Caco-2 (cell line): ENCODE results near the gene BMP6. TPM values are rescaled to one million over a fixed set of nuclear protein-coding genes. Genes with fewer than 3 reads are reported as not detected.

Source experiments
- BruUV-seq: library from RNA; stranded (reverse); fragments of 400-500 nt; replicated peaks from 2 replicates; lab custom pipeline; 2021; lab: Mats Ljungman, UMichigan
- CTCF ChIA-PET: fragments of 300-600 bp; sonication (Branson Sonifier 250); formaldehyde crosslinking; loops from one replicate; lab custom pipeline; 2022; ENCODE audit warnings: antibody characterized with exemption; lab: Charles Lee
- POLR2A ChIA-PET: fragments of 300-600 bp; sonication (Branson Sonifier 250); formaldehyde crosslinking; loops from one replicate; lab custom pipeline; 2022; ENCODE audit warnings: antibody characterized with exemption; lab: Charles Lee
- DNase-seq, 2 experiments: peaks; one replicate each; pipeline versions ENCODE4 v3.0.0 to v3.0.0-alpha.2; 2020 to 2022
- H3K27me3 ChIP-seq: replicated peaks from 2 replicates; pipeline ENCODE4 v1.6.0; 2011; ENCODE audit warnings: low read length; ENCODE audit not compliant: control insufficient read depth, insufficient read depth
- H3K36me3 ChIP-seq: 2 replicates; pipeline ENCODE4 v1.5.1; 2011; ENCODE audit warnings: low read length; ENCODE audit not compliant: control insufficient read depth, insufficient read depth
- H3K4me1 ChIP-seq: fragments of 250-450 bp; sonication (Bioruptor Pico); 2 replicates; pipeline ENCODE4 v1.5.1; 2020; ENCODE audit warnings: mild to moderate bottlenecking
- H3K4me3 ChIP-seq: 2 replicates; pipeline ENCODE4 v1.5.1; 2011; ENCODE audit warnings: low read depth, mild to moderate bottlenecking, control low read depth, low read length
- H3K9me3 ChIP-seq: fragments of 250-450 bp; sonication (Bioruptor Pico); 2 replicates; pipeline ENCODE4 v1.5.1; 2020; ENCODE audit warnings: mild to moderate bottlenecking, moderate library complexity
- H3K27ac Mint-ChIP-seq: one replicate; pipeline ENCODE4 v1.8.0; 2022; ENCODE audit warnings: mixed read lengths; ENCODE audit not compliant: unreplicated experiment
- H3K27me3 Mint-ChIP-seq: one replicate; pipeline ENCODE4 v1.8.0; 2022; ENCODE audit warnings: mixed read lengths; ENCODE audit not compliant: insufficient read depth, unreplicated experiment
- H3K36me3 Mint-ChIP-seq: one replicate; pipeline ENCODE4 v1.8.0; 2022; ENCODE audit warnings: mild to moderate bottlenecking, mixed read lengths; ENCODE audit not compliant: insufficient read depth, unreplicated experiment
- H3K4me1 Mint-ChIP-seq: one replicate; pipeline ENCODE4 v1.8.0; 2022; ENCODE audit warnings: low read depth, mixed read lengths; ENCODE audit not compliant: unreplicated experiment
- H3K4me3 Mint-ChIP-seq: one replicate; pipeline ENCODE4 v1.8.0; 2022; ENCODE audit warnings: mild to moderate bottlenecking, moderate library complexity, mixed read lengths; ENCODE audit not compliant: unreplicated experiment
- H3K9me3 Mint-ChIP-seq: one replicate; pipeline ENCODE4 v1.8.0; 2022; ENCODE audit warnings: mixed read lengths; ENCODE audit not compliant: unreplicated experiment
- CTCF ChIP-seq, 2 experiments: fragments of 200-600 bp in 1 of 2; IDR thresholded peaks; 1 replicate in 1 of 2; 2 replicates in 1 of 2; pipeline versions ENCODE4 v1.5.1 to v1.8.0; 2011 to 2022; ENCODE audit warnings: antibody characterized with exemption in 1 of 2, control low read depth in 1 of 2, inconsistent platforms in 1 of 2, low read depth in 1 of 2, low read length in 1 of 2, mild to moderate bottlenecking in 1 of 2, moderate library complexity in 1 of 2; ENCODE audit not compliant: insufficient read depth in 1 of 2, severe bottlenecking in 1 of 2, unreplicated experiment in 1 of 2
- intact Hi-C: fragments of 100-400 bp; cut with micrococcal nuclease; formaldehyde crosslinking; loops from one replicate; pipeline ENCODE4 v1.10.0; 2022; ENCODE audit not compliant: unreplicated experiment
- total RNA-seq: library from RNA; stranded (reverse); gene quantifications from 2 replicates; pipeline ENCODE4 v1.2.3, GENCODE V29; 2022

The BMP6 gene
- total RNA-seq, 1 experiment from 2014 or later = 0.61 TPM

GRCh38 chr6:7828124-7828523, 102.2 kb downstream of the BMP6 start:
- no TSS peak for BruUV-seq
- TF ChIP-seq CTCF (IDR thresholded peaks at IDR 0.05; ENCODE audit: insufficient read depth in 1 of 2, low read depth in 1 of 2, low read length in 1 of 2, severe bottlenecking in 1 of 2, unreplicated experiment in 1 of 2) = no peak

GRCh38 chr6:7832904-7833750, 107.2 kb downstream of the BMP6 start:
- no peaks in the 10 kb centered on the region for H3K27me3 ChIP-seq
- no peak overlapping the region for H3K27ac Mint-ChIP-seq
- no peak for TF ChIP-seq CTCF (IDR thresholded peaks at IDR 0.05; ENCODE audit: insufficient read depth in 1 of 2, low read depth in 1 of 2, low read length in 1 of 2, severe bottlenecking in 1 of 2, unreplicated experiment in 1 of 2)
- no peak overlapping the region for H3K4me3 ChIP-seq
- H3K4me3 Mint-ChIP-seq = no peak overlapping the region
- no peak for DNase-seq
- ChIA-PET POLR2A (no interaction called here), CTCF (no interaction called here)
- H3K9me3 ChIP-seq = no peaks in the 10 kb centered on the region
- BruUV-seq = no TSS peak
- H3K9me3 Mint-ChIP-seq = no peaks in the 10 kb centered on the region
- no peaks in the 10 kb centered on the region for H3K4me1 ChIP-seq
- intact Hi-C loops = no loop called here
- H3K4me1 Mint-ChIP-seq = no peaks in the 10 kb centered on the region
- peaks cover 2% of the 10 kb centered on the region for H3K27me3 Mint-ChIP-seq
- H3K36me3 ChIP-seq = no peaks in the 10 kb centered on the region
- no peaks in the 10 kb centered on the region for H3K36me3 Mint-ChIP-seq

More at GRCh38 chr6:7828124-7828523, 102.2 kb downstream of the BMP6 start:
- H3K9me3 ChIP-seq = no peaks in the 10 kb centered on the region
- peaks cover 4% of the 10 kb centered on the region for H3K27me3 Mint-ChIP-seq
- intact Hi-C loops = no loop called here
- no peaks in the 10 kb centered on the region for H3K36me3 Mint-ChIP-seq
- H3K27me3 ChIP-seq = no peaks in the 10 kb centered on the region
- no peaks in the 10 kb centered on the region for H3K4me1 ChIP-seq
- POLR2A ChIA-PET = no interaction called here
- H3K4me3 ChIP-seq = no peak overlapping the region
- H3K4me1 Mint-ChIP-seq = no peaks in the 10 kb centered on the region
- no peaks in the 10 kb centered on the region for H3K36me3 ChIP-seq
- CTCF ChIA-PET = no interaction called here
- no peak overlapping the region for H3K27ac Mint-ChIP-seq
- no peaks in the 10 kb centered on the region for H3K9me3 Mint-ChIP-seq
- H3K4me3 Mint-ChIP-seq = no peak overlapping the region
- no peak for DNase-seq

- intact Hi-C loops = no loop called here
- H3K9me3 Mint-ChIP-seq = no peaks in the 10 kb centered on the region
- H3K4me3 ChIP-seq = no peak overlapping the region
- H3K4me1 ChIP-seq = no peaks in the 10 kb centered on the region
- DNase-seq = no peak
- peaks cover 2% of the 10 kb centered on the region for H3K27me3 Mint-ChIP-seq
- no peaks in the 10 kb centered on the region for H3K36me3 ChIP-seq
- H3K27me3 ChIP-seq = no peaks in the 10 kb centered on the region
- no peaks in the 10 kb centered on the region for H3K4me1 Mint-ChIP-seq
- H3K4me3 Mint-ChIP-seq = no peak overlapping the region
- no peak for TF ChIP-seq CTCF (IDR thresholded peaks at IDR 0.05; ENCODE audit: insufficient read depth in 1 of 2, low read depth in 1 of 2, low read length in 1 of 2, severe bottlenecking in 1 of 2, unreplicated experiment in 1 of 2)
- no peak overlapping the region for H3K27ac Mint-ChIP-seq
- ChIA-PET CTCF (no interaction called here), POLR2A (no interaction called here)
- no peaks in the 10 kb centered on the region for H3K9me3 ChIP-seq
- H3K36me3 Mint-ChIP-seq = no peaks in the 10 kb centered on the region
- BruUV-seq = no TSS peak
These were observed 107.8 kb downstream of the BMP6 start for GRCh38 chr6:7833751-7834070.
